GM04504 (cell line): ENCODE measurements around the gene HSFY1.
"Not testable (repeated sequence)": the region's sequence is repeated elsewhere in the genome, so short reads cannot be mapped to it uniquely, and the experiment has no call there.

Experiments
- DNase-seq: peaks from one replicate; pipeline ENCODE4 v3.0.0-alpha.2; 2012; ENCODE audit warnings: low read depth

Gene HSFY1, protein sequence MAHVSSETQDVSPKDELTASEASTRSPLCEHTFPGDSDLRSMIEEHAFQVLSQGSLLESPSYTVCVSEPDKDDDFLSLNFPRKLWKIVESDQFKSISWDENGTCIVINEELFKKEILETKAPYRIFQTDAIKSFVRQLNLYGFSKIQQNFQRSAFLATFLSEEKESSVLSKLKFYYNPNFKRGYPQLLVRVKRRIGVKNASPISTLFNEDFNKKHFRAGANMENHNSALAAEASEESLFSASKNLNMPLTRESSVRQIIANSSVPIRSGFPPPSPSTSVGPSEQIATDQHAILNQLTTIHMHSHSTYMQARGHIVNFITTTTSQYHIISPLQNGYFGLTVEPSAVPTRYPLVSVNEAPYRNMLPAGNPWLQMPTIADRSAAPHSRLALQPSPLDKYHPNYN

DNA sequence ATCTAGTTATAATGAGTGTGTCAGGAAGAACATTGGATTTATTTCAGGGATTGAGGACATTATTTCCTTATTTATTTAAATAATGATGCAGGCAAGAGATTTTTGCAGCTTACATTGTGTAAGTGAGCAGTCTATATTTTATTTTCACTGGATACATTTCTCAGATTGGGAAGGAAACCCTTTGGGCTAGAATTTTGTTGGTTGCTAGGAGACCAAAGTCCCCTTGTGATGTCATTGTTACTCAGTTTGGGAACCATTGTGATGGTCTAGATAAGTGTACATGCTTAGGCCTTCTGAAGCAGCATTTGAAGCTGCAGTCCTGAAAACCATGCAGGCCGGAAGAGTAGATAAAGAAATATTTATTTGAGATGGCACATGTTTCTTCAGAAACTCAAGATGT, at the start of gene HSFY1:
Gene HSFY1 (plus strand): TSS at position 301 of the 400 bp plus-strand sequence. CDS start 68 bp downstream, at position 369.
- DNase-seq = not testable (repeated sequence)

DNA sequence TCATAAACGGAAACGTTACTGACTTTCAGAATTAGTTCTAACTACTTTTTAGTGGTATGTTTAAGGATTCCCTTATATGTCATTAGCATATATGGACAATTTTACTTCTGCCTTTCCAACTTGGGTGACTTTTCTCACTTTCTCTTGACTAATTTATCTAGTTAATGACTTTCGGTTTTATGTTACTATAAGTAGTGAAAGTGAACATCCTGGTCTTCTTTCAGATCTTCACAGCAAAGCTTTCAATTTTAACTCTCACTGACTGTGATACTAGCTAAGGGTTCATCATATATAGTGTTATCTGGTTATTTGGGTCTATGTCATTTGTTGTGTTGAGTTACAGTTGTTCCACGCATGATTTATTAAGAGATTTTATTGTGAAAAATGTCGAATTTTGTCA, 42.3 kb upstream of the HSFY1 start:
- DNase-seq = not testable (repeated sequence)

GRCh38 chrY:18530995-18531655, 15.4 kb upstream of the HSFY1 start:
- DNase-seq = not testable (repeated sequence)

DNA sequence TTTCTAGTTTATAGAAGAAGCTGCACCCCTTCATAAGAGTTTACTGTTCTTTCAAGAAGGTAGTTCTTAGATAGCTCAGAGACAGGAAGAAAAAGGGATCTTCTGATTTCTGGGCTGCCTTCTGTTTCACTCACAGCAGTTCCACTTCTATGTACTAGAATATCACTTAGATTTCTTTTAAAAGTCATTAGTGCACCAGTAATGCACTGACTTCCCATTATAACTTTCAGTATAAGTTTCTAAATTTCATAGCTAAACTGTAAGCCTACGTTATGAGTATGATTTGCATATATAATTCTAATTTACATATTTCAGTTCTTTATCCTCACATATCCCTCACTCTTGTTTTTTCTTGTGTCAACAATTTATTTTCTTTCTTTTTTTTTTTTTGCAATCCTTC, 7.6 kb upstream of the HSFY1 start:
- not testable (repeated sequence) for DNase-seq

GRCh38 chrY:18553132-18553531, 6.6 kb downstream of the HSFY1 start:
- DNase-seq = not testable (repeated sequence)

DNA sequence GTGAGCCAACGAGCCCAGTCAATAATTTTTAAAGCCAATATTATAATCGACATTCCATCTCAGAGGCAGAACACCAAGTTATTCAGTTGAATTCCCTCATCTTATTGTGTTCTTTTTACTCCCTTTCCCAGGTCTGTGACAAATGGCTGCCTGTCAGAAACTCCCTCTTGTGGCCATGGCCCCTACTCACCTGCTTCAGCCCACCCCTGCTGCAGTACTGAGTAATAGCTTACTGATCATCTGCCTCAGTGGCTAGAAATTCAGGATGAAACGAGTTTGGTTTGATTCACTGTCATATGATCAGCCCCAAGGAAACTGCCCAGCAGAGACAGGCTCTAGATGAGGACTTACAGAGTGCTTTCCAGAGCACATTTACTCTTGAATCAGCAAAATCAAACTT, 19.4 kb downstream of the HSFY1 start:
- DNase-seq = not testable (repeated sequence)
